ENCODE measurements around the gene TAPBPL.

GRCh38 chr12:6469609-6470374, 17.9 kb downstream of the TAPBPL start:
- TF ChIP-seq POLR2AphosphoS5 (IDR thresholded peaks at IDR 0.05; ENCODE audit: low read depth, low read length) = no peak
- TF ChIP-seq CTCF (IDR thresholded peaks at IDR 0.05) = no peak
- no peak for TF ChIP-seq USF2 (IDR thresholded peaks at IDR 0.05; ENCODE audit: borderline replicate concordance, low read depth, low read length)
- no peak for TF ChIP-seq RCOR1 (IDR thresholded peaks at IDR 0.05; ENCODE audit: low read length)
- no peak for TF ChIP-seq CHD2 (IDR thresholded peaks at IDR 0.05; ENCODE audit: low read length, partially characterized antibody)
- TF ChIP-seq JUND (IDR thresholded peaks at IDR 0.05) = no peak
- TF ChIP-seq PBX3 (IDR thresholded peaks at IDR 0.05) = no peak

All from SK-N-SH (cell line).